ENCODE data around the gene REEP5. TPM values are rescaled to one million over a fixed set of nuclear protein-coding genes. Genes with fewer than 3 reads are reported as not detected.
"Not testable (repeated sequence)": the region's sequence is repeated elsewhere in the genome, so short reads cannot be mapped to it uniquely, and the experiment has no call there.

Gene REEP5
- polyA plus RNA-seq, 3 donors from 2014 or later = 94.8 to 148 (median 103) TPM

- Mint-ChIP-seq H3K36me3 (peaks cover 7 to 22% (median 15%) of the 10 kb centered on the region in 3 donors), H3K9me3 (no peaks in the 10 kb centered on the region), H3K4me3 (no peak overlapping the region), H3K27me3 (ENCODE audit: low read depth in 3 of 3) (peaks cover 0 to 7% (median 0%) of the 10 kb centered on the region in 3 donors), H3K4me1 (peaks cover 37 to 65% of the 10 kb centered on the region in 2 donors), H3K27ac (no peak overlapping the region)
- no peak for DNase-seq
Observed at GRCh38 chr5:112865128-112865527, 56.9 kb downstream of the REEP5 start.

- H3K4me1 Mint-ChIP-seq = peaks cover 34 to 51% of the 10 kb centered on the region in 2 donors
- H3K27me3 Mint-ChIP-seq (ENCODE audit: low read depth in 3 of 3) = peaks cover 0 to 7% (median 0%) of the 10 kb centered on the region in 3 donors
- DNase-seq = no peak
- peaks cover 4 to 16% (median 8%) of the 10 kb centered on the region in 3 donors for H3K36me3 Mint-ChIP-seq
- no peaks in the 10 kb centered on the region for H3K9me3 Mint-ChIP-seq
- H3K27ac Mint-ChIP-seq = peak overlapping the region in 5 of 6 donors; percentile 17 to 99 (median 40)
- H3K4me3 Mint-ChIP-seq = peak overlapping the region; percentile 22 to 99 (median 94)
Observed at GRCh38 chr5:112863549-112863948, 58.5 kb downstream of the REEP5 start.

GRCh38 chr5:112862085-112862484, 59.9 kb downstream of the REEP5 start:
- Mint-ChIP-seq H3K4me3 (peak overlapping the region; percentile 94 to 99 (median 96)), H3K4me1 (peaks cover 34 to 51% of the 10 kb centered on the region in 2 donors), H3K27ac (peak overlapping the region; percentile 92 to 99 (median 98)), H3K27me3 (ENCODE audit: low read depth in 3 of 3) (peaks cover 0 to 7% (median 3%) of the 10 kb centered on the region in 3 donors), H3K9me3 (no peaks in the 10 kb centered on the region), H3K36me3 (peaks cover under 1 to 10% (median under 1%) of the 10 kb centered on the region in 3 donors)
- no peak for DNase-seq

- Mint-ChIP-seq H3K9me3 (no peaks in the 10 kb centered on the region), H3K27me3 (ENCODE audit: low read depth in 3 of 3) (peaks cover 0 to 7% (median 3%) of the 10 kb centered on the region in 3 donors), H3K36me3 (peaks cover 0 to 5% (median 0%) of the 10 kb centered on the region in 3 donors), H3K4me1 (peaks cover 34 to 46% of the 10 kb centered on the region in 2 donors), H3K27ac (peak overlapping the region; percentile 92 to 99 (median 98)), H3K4me3 (peak overlapping the region; percentile 94 to 99 (median 96))
- no peak for DNase-seq
Observed at GRCh38 chr5:112861638-112861985, 60.4 kb downstream of the REEP5 start.

- Mint-ChIP-seq H3K4me1 (peaks cover 34 to 44% of the 10 kb centered on the region in 2 donors), H3K36me3 (peaks cover 0 to 4% (median 3%) of the 10 kb centered on the region in 3 donors), H3K27ac (peak within 1 kb of the TSS; percentile 92 to 99 (median 98)), H3K27me3 (ENCODE audit: low read depth in 3 of 3) (peaks cover 3 to 9% (median 4%) of the 10 kb centered on the region in 3 donors), H3K4me3 (peak within 1 kb of the TSS; percentile 94 to 99 (median 96)), H3K9me3 (peaks cover 0 to 4% (median 0%) of the 10 kb centered on the region in 6 donors)
- peak; percentile 89 to 92 (median 91) for DNase-seq
Observed at GRCh38 chr5:112860929-112861637, 60.9 kb downstream of the REEP5 start, which contains the start of gene SRP19. TSS of gene SRP19 (plus strand) at chr5:112861287. CDS start at chr5:112861377, 90 bp downstream.

GRCh38 chr5:112860571-112860928, 61.5 kb downstream of the REEP5 start:
- H3K27ac Mint-ChIP-seq = peak overlapping the region; percentile 92 to 99 (median 98)
- peaks cover 34 to 44% of the 10 kb centered on the region in 2 donors for H3K4me1 Mint-ChIP-seq
- DNase-seq, H3K9me3 Mint-ChIP-seq, H3K36me3 Mint-ChIP-seq: not testable (repeated sequence)
- H3K4me3 Mint-ChIP-seq = peak overlapping the region; percentile 94 to 99 (median 96)
- H3K27me3 Mint-ChIP-seq (ENCODE audit: low read depth in 3 of 3) = peaks cover 3 to 12% (median 10%) of the 10 kb centered on the region in 3 donors

- no peak for DNase-seq
- peaks cover 23 to 26% of the 10 kb centered on the region in 2 donors for H3K4me1 Mint-ChIP-seq
- peaks cover 4 to 9% (median 9%) of the 10 kb centered on the region in 3 donors for H3K36me3 Mint-ChIP-seq
- no peak overlapping the region for H3K4me3 Mint-ChIP-seq
- peaks cover 4 to 14% (median 6%) of the 10 kb centered on the region in 6 donors for H3K9me3 Mint-ChIP-seq
- no peak overlapping the region for H3K27ac Mint-ChIP-seq
- peaks cover 12 to 23% (median 20%) of the 10 kb centered on the region in 3 donors for H3K27me3 Mint-ChIP-seq (ENCODE audit: low read depth in 3 of 3)
Observed at GRCh38 chr5:112857866-112858265, 64.2 kb downstream of the REEP5 start.

- Mint-ChIP-seq H3K27me3 (ENCODE audit: low read depth in 3 of 3) (peaks cover 14 to 23% (median 17%) of the 10 kb centered on the region in 3 donors), H3K4me3 (no peak overlapping the region), H3K36me3 (peaks cover 4 to 13% (median 9%) of the 10 kb centered on the region in 3 donors), H3K27ac (no peak overlapping the region), H3K9me3 (peaks cover 4 to 18% (median 6%) of the 10 kb centered on the region in 6 donors), H3K4me1 (no peaks in the 10 kb centered on the region)
- DNase-seq = no peak
Observed at GRCh38 chr5:112854651-112855050, 67.4 kb downstream of the REEP5 start.

GRCh38 chr5:112849912-112850311, 72.1 kb downstream of the REEP5 start:
- Mint-ChIP-seq H3K27me3 (ENCODE audit: low read depth in 3 of 3) (peaks cover 7 to 11% (median 7%) of the 10 kb centered on the region in 3 donors), H3K27ac (no peak overlapping the region)

GRCh38 chr5:112848116-112848811, 73.8 kb downstream of the REEP5 start:
- Mint-ChIP-seq H3K36me3 (peaks cover 0 to 4% (median 0%) of the 10 kb centered on the region in 3 donors), H3K9me3 (peaks cover 0 to 3% (median 0%) of the 10 kb centered on the region in 6 donors), H3K27ac (no peak overlapping the region), H3K4me1 (peaks cover 4 to 6% of the 10 kb centered on the region in 2 donors), H3K4me3 (no peak overlapping the region), H3K27me3 (ENCODE audit: low read depth in 3 of 3) (peaks cover 0 to 5% (median 4%) of the 10 kb centered on the region in 3 donors)
- DNase-seq = peak; percentile 27 to 44 (median 33)

More at GRCh38 chr5:112849912-112850311, 72.1 kb downstream of the REEP5 start:
- no peak overlapping the region for H3K4me3 Mint-ChIP-seq
- H3K4me1 Mint-ChIP-seq = peaks cover 4 to 6% of the 10 kb centered on the region in 2 donors
- no peak for DNase-seq
- peaks cover 4 to 8% (median 4%) of the 10 kb centered on the region in 3 donors for H3K36me3 Mint-ChIP-seq
- H3K9me3 Mint-ChIP-seq = peaks cover 3 to 11% (median 4%) of the 10 kb centered on the region in 6 donors

- H3K27ac Mint-ChIP-seq = no peak overlapping the region
- peaks cover 0 to 6% (median under 1%) of the 10 kb centered on the region in 3 donors for H3K36me3 Mint-ChIP-seq
- peaks cover 0 to 1% (median 0%) of the 10 kb centered on the region in 6 donors for H3K9me3 Mint-ChIP-seq
- H3K27me3 Mint-ChIP-seq (ENCODE audit: low read depth in 3 of 3) = peaks cover 0 to 3% (median 2%) of the 10 kb centered on the region in 3 donors
- H3K4me1 Mint-ChIP-seq = peaks cover 4 to 6% of the 10 kb centered on the region in 2 donors
- DNase-seq = no peak
- no peak overlapping the region for H3K4me3 Mint-ChIP-seq
Observed at GRCh38 chr5:112847306-112847705, 74.7 kb downstream of the REEP5 start.

GRCh38 chr5:112846556-112846955, 75.5 kb downstream of the REEP5 start:
- peak overlapping the region in 1 of 6 donors; percentile 25 for H3K27ac Mint-ChIP-seq
- peaks cover 0 to 3% (median 2%) of the 10 kb centered on the region in 3 donors for H3K27me3 Mint-ChIP-seq (ENCODE audit: low read depth in 3 of 3)
- no peaks in the 10 kb centered on the region for H3K9me3 Mint-ChIP-seq
- no peak for DNase-seq
- peaks cover 0 to 13% (median 3%) of the 10 kb centered on the region in 3 donors for H3K36me3 Mint-ChIP-seq
- H3K4me3 Mint-ChIP-seq = no peak overlapping the region
- peaks cover 4 to 6% of the 10 kb centered on the region in 2 donors for H3K4me1 Mint-ChIP-seq

GRCh38 chr5:112844489-112844888, 77.5 kb downstream of the REEP5 start:
- peak overlapping the region in 1 of 6 donors; percentile 34 for H3K27ac Mint-ChIP-seq
- H3K36me3 Mint-ChIP-seq = peaks cover 7 to 31% (median 20%) of the 10 kb centered on the region in 3 donors
- H3K27me3 Mint-ChIP-seq (ENCODE audit: low read depth in 3 of 3) = peaks cover 0 to 2% (median 0%) of the 10 kb centered on the region in 3 donors
- H3K4me3 Mint-ChIP-seq = no peak overlapping the region
- no peaks in the 10 kb centered on the region for H3K9me3 Mint-ChIP-seq
- peaks cover 4 to 6% of the 10 kb centered on the region in 2 donors for H3K4me1 Mint-ChIP-seq
- DNase-seq = no peak

Data from immature natural killer cell (primary cell).